ENCODE data around the gene UNC45B.
A peak's percentile ranks its signal among the peaks of the same experiment; 100 is the strongest.
"Not testable (repeated sequence)": the region's sequence is repeated elsewhere in the genome, so short reads cannot be mapped to it uniquely, and the experiment has no call there.

Gene UNC45B

DNA sequence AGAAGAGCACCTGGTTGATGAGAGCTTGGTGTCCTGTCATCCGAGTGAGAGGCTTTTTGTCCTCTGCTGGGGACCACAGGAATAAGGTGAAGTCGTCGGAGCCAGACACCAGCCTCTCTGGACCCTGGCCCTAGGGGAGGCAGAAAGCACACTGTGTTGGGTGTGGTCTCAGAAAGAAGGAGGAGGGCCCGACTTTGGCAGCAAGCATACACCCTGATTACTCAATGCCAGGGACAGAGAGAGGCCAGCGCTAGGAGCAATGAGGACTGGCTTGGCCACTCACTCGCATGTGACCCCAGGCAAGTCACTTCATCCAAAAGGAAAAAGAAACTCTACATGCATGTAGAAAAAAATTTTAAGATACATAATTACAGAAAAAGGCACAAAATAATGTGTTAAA, 12.3 kb upstream of the UNC45B start:
- in situ Hi-C loops (cut with MboI; ENCODE audit: low pct_unique_long_range_greater_than_20kb, low sequenced_read_pairs): no loop called here
- no peak for DNase-seq

DNA sequence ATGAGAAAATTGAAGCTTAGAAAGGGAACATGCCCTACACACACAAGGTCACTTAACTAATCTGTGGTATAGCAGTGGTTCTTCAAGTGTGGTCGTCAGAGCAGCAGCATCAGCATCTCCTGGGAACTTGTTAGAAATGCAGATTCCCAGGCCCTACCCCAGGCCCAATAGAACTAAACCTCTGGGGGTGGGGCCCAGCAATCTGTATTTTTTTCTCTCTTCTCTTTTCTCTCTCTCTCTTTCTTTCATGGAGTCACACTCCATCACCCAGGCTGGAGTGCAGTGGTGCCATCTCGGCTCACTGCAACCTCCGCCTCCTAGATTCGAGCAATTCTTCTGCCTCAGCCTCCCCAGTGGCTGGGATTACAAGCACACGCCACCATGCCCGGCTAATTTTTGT, 9.4 kb upstream of the UNC45B start:
- DNase-seq: no peak
- in situ Hi-C loops (cut with MboI; ENCODE audit: low pct_unique_long_range_greater_than_20kb, low sequenced_read_pairs): no loop called here

DNA sequence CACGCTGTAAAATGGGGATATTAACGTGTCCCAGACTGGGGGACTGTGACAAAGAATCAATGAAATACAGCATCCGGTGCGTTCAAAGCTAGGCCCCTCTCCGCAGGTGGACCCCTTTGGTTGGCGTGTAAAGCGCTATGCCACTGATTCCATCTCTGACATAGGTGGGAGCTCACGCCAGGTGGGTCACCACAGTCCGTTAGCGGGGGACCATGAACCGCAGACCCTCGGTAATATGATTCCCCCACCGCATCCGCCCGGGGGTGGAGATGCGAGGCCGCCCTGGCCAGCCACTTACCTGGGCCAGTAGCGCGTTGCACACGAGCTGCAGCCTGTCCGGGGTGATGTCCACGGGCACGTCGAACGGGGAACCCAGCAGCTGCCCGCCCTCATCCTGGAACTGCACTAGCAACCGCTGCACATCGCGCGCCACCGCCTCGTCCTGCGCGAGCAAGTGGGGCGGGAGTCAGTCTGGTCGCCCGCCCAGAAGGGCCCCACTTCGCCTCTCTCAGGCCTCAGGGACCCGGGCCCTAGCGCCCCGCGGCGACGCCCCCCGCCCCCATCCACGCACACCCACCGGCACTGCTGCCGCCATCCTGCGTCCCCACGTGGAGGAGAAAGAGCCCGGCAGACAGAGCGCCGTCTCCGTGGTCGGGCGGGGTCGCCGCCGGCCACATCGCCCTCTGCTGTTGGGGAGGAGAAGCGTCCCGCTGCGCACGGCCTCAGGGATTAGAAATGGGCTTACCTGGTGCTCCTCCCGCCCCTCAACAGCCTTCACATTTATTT, 5.7 kb upstream of the UNC45B start, which contains the start of gene NLE1:
NLE1 (minus strand) TSS at position 623 of the 786 bp plus-strand sequence; CDS start at position 595, 28 bp downstream.
- DNase-seq: peak; percentile 86
- in situ Hi-C loops (cut with MboI; ENCODE audit: low pct_unique_long_range_greater_than_20kb, low sequenced_read_pairs): no loop called here

DNA sequence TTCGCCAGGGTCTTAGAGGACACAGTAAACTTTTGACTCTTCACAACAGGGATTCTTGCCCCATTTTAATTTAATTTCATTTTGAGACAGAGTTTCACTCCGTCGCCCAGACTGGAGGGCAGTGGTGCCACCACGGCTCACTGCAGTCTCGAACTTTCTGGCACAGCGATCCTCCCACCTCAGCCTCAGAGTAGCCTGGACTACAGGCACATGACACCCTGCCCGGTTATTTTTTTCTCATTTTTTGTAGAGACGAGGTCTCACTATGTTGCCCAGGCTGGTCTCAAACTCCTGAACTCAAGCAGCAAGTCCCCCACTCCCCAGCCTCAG, 5.2 kb upstream of the UNC45B start:
- in situ Hi-C loops (cut with MboI; ENCODE audit: low pct_unique_long_range_greater_than_20kb, low sequenced_read_pairs): no loop called here
- DNase-seq: no peak

DNA sequence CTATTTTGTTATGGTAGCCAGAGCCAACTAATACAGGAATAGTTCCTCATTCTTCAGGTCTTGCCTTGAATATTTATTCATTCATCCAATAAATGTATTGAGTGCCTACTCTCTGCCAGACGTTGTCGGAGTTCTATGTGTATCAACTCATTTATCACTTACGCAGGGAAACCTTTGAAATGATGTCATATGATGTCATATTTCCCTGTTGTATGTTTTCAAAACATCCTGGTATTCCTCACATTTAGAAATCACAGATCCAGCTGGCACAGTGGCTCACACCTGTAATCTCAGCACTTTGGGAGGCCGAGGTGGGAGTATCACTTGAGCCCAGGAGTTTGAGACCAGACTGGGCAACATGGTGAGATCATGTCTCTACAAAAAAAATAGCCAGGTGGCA, 2.8 kb upstream of the UNC45B start:
- in situ Hi-C loops (cut with MboI; ENCODE audit: low pct_unique_long_range_greater_than_20kb, low sequenced_read_pairs): no loop called here
- no peak for DNase-seq

- no peak for DNase-seq
- in situ Hi-C loops (cut with MboI; ENCODE audit: low pct_unique_long_range_greater_than_20kb, low sequenced_read_pairs): no loop called here
Measured at GRCh38 chr17:35146214-35146833, 1.3 kb upstream of the UNC45B start.

GRCh38 chr17:35148144-35148543, 527 bp downstream of the UNC45B start:
- in situ Hi-C loops (cut with MboI; ENCODE audit: low pct_unique_long_range_greater_than_20kb, low sequenced_read_pairs): no loop called here
- DNase-seq: no peak

DNA sequence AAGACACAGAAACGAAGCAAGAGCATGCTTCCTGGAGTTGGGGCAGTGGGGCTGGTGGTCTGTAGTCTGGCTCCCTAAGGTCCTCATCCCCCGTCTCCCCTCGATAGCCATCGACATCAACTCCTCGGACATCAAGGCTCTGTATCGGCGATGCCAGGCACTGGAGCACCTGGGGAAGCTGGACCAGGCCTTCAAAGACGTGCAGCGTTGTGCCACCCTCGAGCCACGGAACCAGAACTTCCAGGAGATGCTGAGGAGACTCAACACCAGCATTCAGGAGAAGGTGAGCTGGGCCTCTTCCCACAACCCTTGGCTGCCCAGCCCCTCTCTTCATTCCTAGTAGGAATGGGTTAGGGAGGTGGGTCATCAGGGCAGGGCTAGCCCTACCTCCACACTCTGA, 2.3 kb downstream of the UNC45B start:
- no peak for DNase-seq
- in situ Hi-C loops (cut with MboI; ENCODE audit: low pct_unique_long_range_greater_than_20kb, low sequenced_read_pairs): loop anchor here (25.0 kb wide), 1 partner anchor 587 kb away; the partner anchor contains the start of gene RASL10B

- in situ Hi-C loops (cut with MboI; ENCODE audit: low pct_unique_long_range_greater_than_20kb, low sequenced_read_pairs): loop anchor here (25.0 kb wide), 1 partner anchor 586 kb away; the partner anchor contains the start of gene RASL10B
Measured at GRCh38 chr17:35151080-35151479, 3.5 kb downstream of the UNC45B start.

GRCh38 chr17:35152421-35153140, 5.0 kb downstream of the UNC45B start:
- in situ Hi-C loops (cut with MboI; ENCODE audit: low pct_unique_long_range_greater_than_20kb, low sequenced_read_pairs): loop anchor here (25.0 kb wide), 1 partner anchor 585 kb away; the partner anchor contains the start of gene RASL10B

More at GRCh38 chr17:35151080-35151479, 3.5 kb downstream of the UNC45B start:
- not testable (repeated sequence) for DNase-seq

GRCh38 chr17:35154196-35155165, 6.9 kb downstream of the UNC45B start:
- in situ Hi-C loops (cut with MboI; ENCODE audit: low pct_unique_long_range_greater_than_20kb, low sequenced_read_pairs): loop anchor here (25.0 kb wide), 1 partner anchor 583 kb away; the partner anchor contains the start of gene RASL10B
- no peak for DNase-seq

More at GRCh38 chr17:35152421-35153140, 5.0 kb downstream of the UNC45B start:
- no peak for DNase-seq

DNA sequence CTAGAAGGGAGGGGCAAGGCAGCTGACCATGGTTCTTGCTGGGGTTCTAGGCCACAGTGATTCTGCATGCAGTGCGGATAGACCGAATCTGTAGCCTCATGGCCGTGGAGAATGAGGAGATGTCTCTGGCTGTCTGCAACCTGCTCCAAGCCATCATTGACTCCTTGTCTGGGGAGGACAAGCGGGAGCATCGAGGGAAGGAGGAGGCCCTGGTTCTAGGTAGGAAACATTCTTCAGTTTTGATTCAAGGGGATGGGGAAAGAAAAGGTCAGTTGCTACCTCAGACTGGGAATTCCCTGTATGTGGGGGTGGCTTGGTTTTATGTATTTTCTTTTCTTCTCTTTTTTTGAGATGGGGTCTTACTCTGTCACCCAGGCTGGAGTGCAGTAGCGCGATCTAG, 7.6 kb downstream of the UNC45B start:
- no peak for DNase-seq
- in situ Hi-C loops (cut with MboI; ENCODE audit: low pct_unique_long_range_greater_than_20kb, low sequenced_read_pairs): loop anchor here (25.0 kb wide), 1 partner anchor 582 kb away; the partner anchor contains the start of gene RASL10B

DNA sequence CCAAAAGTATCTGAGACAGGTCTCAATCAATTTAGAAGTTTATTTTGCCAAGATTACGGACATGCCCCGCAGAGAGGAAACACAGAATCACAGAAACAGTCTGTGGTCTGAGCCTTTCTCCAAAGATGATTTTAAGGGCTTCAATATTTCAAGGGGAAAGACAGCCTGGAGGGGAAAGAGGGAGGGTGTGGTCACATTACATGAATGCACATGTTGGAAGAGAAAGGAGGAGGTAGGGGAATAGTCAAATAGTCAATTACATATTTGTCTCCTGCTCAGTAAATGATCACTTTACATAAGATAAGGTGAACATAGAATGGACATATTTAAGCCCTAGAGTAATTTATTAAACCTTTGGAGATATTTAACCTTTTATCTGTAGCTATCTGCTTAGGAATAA, 12.3 kb downstream of the UNC45B start:
- in situ Hi-C loops (cut with MboI; ENCODE audit: low pct_unique_long_range_greater_than_20kb, low sequenced_read_pairs): loop anchor here (25.0 kb wide), 1 partner anchor 577 kb away; the partner anchor contains the start of gene RASL10B
- peak; percentile 12 for DNase-seq

DNA sequence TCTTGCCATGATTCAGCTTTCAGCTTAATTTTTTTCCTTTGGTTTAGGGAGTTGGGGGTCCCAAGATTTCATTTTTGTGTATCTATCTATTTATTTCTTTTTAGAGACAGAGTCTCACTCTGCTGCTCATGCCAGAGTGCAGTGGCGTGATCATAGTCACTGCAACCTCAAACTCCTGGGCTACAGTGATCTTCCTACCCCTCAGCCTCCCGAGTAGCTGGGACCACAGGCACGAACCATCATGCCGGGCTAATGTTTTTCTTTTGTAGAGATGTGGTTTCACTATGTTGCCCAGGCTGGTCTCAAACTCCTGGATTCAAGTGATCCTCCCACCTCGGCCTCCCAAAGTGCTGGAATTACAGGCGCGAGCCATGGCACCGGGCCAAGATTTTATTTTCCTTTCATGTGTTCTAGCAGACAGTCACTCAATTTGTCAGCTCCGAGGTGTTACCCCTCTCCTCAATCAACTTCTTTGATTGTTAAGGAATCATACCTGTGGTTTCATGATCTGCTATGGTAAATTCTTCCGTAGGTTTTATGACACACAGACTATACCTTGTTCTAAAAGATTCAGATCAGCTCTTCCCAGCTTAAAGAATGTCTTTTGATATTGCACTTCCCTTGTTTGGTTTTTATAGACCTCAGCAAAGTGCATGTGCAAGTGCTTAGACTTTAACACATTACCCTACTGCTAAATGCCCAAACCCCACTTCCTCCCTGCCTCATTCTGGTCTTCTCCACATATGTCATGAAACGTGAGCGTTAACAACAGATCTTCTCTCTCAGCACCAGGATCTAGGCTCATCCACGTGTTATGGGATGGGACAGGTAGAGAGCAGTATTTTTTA, 13.0 kb downstream of the UNC45B start:
- no peak for DNase-seq
- in situ Hi-C loops (cut with MboI; ENCODE audit: low pct_unique_long_range_greater_than_20kb, low sequenced_read_pairs): loop anchor here (25.0 kb wide), 1 partner anchor 577 kb away; the partner anchor contains the start of gene RASL10B

DNA sequence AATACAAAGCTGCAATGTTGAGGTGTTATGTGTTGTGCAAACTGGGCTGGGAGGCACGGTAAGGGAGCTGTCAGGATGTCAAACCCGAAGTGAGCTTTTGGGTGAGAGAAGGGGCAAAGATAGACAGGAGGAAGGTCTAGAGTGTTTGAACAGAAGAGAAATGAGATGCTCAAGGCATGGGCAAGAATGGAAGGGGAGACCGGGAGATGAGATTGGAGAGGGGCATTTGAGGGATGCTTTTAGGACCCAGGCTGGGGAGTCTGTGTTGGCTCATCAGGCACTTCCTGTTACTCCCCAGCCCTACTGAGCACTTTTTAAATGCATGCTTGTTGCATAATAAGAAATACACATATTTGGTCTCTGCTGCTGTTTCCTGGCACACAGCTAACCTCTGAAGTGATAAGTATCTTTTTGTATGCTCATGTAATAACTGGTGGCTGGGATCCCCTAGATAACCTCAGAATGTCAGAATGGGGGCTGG, 13.7 kb downstream of the UNC45B start:
- in situ Hi-C loops (cut with MboI; ENCODE audit: low pct_unique_long_range_greater_than_20kb, low sequenced_read_pairs): loop anchor here (25.0 kb wide), 1 partner anchor 576 kb away; the partner anchor contains the start of gene RASL10B
- no peak for DNase-seq

GRCh38 chr17:35162755-35163154, 15.1 kb downstream of the UNC45B start:
- in situ Hi-C loops (cut with MboI; ENCODE audit: low pct_unique_long_range_greater_than_20kb, low sequenced_read_pairs): loop anchor here (25.0 kb wide), 1 partner anchor 575 kb away; the partner anchor contains the start of gene RASL10B
- DNase-seq: no peak

- in situ Hi-C loops (cut with MboI; ENCODE audit: low pct_unique_long_range_greater_than_20kb, low sequenced_read_pairs): loop anchor here (25.0 kb wide), 1 partner anchor 573 kb away; the partner anchor contains the start of gene RASL10B
Measured at GRCh38 chr17:35163886-35164285, 16.3 kb downstream of the UNC45B start.

More at GRCh38 chr17:35163886-35164285, 16.3 kb downstream of the UNC45B start:
- no peak for DNase-seq
